NK-92 (cell line): ENCODE data around the gene SLC39A12.

ENCODE experiments used
- DNase-seq: peaks from one replicate; lab custom pipeline; 2025; ENCODE audit not compliant: unreplicated experiment; lab: John Stamatoyannopoulos, UW

Gene SLC39A12

DNA sequence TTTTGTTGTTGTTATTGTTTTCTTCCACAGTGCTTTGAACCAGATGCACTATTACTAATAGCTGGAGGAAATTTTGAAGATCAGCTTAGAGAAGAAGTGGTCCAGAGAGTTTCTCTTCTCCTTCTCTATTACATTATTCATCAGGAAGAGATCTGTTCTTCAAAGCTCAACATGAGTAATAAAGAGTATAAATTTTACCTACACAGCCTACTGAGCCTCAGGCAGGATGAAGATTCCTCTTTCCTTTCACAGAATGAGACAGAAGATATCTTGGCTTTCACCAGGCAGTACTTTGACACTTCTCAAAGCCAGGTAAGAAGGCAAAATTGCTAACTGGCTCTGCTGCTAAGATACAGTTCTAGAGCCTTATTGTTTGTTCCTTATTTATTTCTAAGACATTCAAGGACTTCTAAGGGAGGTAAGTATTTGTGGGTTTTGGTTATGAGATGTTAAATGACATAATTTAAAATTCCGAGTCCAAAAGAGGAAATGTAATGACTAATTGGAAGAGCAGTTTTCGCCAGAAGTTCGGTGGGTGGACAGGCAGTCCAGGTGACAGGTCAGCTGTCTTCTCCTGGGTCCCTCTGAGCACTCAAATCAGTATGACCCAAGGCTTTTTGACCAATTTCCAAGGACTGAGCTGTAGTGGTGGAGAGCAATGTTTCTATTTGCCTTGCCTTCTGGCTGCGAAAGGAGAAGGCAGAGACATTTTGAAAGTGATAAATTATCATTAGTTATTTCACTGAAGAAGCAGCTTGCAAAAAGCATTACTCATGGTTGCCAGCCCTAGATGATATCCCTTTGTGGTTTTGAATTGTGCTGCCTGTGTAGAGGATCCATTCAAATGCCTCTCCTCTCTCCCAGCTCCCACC is 10.1 kb downstream of the SLC39A12 start:
- no peak for DNase-seq

DNA sequence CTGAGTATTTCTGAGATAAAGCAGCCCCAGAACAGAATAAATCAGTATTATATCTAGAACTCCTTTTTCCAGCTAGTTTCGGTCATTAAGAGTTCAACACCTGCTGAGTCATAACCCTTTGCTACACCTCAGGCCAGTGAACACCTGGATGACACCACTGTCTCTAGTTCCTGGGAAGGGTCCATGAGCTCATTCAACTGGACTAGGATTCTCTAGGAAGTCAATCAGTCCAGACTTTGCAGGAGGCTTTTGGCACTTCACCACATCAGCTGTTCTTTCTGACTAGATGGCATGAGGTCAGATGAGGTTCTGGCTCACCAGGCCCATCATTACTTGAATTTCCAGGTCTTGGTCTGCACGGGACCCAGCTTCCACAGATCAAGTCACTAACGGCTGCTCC is 11.7 kb downstream of the SLC39A12 start:
- DNase-seq: no peak

DNA sequence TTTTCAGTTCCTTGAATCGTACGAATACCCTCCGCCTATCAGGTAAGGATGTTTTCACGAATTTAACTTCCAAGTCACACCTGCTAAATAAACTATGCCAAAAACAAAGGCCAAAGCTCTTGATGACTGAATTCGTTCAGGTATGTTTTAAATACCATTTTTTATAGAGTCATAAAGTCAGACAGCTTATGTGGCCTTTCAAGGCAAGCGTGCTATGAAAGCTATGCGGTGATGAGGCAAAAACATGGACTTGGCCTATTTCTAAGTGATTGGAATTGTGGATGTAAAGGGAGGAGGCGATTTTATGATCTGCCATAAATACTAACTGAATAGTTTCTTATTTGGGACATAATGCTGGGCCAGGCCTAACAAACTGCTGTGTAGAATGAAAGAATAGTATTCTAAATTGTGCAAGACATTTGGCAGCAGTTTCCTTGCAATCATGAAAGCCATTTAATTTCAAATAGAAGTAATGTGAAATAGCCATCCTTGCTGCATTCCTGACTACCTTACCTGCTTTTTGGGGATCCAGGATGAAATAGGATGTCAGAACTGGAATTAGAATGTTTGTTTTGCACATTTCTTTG is 14.0 kb downstream of the SLC39A12 start:
- no peak for DNase-seq

DNA sequence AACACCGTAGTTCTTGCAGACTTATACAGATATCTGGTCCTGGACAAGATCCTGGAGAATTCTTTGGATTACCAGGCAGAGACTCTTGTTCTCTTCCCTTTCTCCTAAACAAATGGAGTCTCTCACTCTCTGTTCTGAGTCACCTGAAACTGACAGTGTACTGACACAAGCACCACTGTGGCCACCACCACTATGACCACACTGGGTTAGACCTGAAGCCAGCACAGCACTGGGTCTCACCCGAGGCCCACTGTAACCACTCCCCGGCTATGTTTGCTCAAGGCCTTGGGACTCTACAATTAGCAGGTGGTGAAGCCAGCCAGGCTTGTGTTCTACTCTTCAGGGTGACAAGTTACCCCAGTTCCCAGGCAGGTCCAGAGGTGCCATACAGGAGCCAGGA is 22.8 kb downstream of the SLC39A12 start:
- DNase-seq: no peak

DNA sequence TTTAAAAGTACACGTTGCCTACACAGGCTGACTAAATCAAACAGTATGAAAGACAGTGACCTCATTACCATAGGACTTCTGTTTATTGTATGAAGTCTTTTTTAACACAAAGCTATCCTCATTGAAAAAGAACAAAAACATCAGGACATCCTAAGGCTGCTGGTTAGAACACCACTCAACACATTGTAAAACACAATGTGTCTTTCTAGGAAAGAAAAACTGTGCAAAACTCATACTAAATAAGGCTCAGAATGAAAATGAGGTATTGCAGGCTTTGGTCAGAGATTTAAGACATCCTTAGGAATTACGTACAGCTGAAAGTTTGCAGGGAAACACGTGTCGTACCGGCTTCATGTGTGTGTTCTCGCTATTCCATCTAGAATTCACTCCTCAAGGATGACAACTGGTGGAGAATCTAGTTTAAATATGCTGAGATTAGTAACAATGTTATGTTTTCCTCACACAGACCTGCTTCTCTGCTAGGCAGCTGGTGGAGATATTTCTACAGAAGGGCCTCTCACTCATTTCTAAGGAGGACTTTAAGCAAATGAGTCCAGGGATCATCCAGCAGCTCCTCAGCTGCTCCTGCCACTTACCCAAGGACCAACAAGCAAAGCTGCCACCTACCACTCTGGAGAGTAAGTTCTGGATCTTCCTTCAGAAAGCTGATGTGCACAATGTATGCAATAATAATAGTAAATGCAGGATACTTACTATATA is 29.3 kb downstream of the SLC39A12 start:
- DNase-seq: no peak

DNA sequence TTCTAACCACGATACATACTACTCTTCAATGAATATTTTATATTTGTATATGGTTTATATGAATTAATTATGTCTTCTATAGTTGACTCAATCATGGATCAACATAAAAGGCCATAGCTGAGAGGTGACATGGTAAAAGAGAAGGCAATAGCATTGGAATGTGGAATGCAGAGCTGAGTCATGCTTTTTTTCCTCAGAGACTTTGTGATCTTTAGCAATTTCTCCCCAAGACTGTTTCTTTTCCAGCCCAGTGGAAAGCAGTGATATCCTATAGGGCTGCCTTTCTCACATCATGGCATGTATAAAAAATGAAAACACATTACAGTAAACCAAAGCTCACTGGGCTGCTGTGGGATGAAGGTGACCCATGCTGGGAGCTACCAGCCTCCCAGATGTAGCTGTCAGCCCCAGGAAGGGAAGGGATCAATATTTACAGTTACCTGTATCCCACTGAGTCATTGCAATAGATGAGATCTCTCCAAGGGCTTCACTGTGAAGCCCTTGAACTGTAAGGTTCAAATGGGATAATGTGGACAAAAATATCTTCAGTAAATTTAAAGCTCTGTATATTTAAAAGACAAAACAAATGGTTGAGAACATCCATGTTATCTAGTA is 30.2 kb downstream of the SLC39A12 start:
- no peak for DNase-seq

DNA sequence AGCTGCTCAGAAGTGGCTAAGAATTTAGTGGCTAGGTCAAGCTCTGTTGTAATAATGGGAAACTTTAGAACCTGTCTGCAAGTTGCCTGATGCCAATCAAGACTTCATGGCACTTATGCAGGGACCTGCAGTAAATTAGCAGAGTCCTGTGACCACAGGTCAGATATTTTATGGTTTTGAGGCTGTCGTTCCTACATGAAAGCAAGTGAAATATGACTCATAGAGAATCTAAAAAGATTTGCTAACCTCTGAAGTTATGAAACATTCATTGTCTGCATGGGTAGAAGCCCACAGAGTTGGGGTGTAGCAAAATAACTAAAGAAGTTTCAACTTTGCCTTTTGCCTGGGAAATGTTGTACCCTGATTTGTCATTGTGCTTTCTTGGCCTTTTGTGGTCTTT is 32.3 kb downstream of the SLC39A12 start:
- no peak for DNase-seq

DNA sequence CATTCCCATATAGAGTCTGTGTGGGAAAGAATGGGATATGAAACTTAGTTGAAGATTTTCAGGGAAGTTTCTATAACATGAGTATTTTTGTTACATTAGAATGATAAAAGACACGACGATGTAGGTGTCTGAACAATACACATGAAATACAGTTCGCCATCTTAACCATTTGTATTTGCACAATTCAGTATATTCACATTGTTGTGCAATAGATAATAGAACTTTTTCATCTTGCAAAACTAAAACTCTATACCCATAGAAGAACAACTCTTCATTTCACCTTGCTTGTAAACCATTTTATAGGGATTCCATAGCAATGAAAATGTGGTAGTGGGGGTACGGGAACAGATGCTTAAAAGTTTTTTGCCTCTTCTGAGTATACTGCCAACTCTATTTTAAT is 32.8 kb downstream of the SLC39A12 start:
- DNase-seq: no peak

DNA sequence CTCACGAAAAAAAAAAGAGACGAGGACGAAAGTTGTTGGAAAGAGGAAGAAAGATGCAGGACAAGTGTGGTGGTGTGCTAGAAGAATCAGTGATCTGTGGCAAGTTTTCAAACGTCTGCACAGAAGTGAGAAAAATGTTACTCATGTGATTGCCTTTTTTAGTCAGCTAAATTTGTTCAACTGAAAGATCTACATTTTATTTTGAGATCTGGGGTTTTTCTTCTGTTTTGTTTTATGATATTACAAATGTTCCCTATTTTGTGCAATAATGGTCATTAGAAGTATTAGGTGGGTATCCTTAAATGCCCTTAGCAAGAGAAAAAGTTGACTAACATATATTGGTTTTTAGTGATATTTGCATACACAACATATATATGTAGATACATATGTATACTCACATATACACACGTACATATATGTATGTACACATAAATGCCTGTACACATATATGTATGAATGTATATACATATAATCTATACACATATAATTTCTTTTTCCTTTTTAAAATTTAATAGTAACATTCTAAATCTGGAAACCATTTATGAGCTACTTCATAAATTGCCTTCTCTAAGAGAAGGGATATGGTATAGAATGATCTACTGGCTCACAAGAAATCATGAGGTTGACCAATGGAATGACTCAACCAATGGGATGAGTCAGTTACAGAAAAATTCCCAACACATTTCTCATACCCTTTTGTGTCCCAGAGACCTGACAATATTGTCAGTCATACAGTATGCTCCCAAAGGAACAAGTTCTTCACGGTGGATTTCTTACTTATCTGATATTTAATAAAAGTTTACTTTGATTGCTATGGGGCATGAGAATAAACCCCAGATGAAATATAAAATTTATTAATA is 38.4 kb downstream of the SLC39A12 start:
- DNase-seq: no peak

DNA sequence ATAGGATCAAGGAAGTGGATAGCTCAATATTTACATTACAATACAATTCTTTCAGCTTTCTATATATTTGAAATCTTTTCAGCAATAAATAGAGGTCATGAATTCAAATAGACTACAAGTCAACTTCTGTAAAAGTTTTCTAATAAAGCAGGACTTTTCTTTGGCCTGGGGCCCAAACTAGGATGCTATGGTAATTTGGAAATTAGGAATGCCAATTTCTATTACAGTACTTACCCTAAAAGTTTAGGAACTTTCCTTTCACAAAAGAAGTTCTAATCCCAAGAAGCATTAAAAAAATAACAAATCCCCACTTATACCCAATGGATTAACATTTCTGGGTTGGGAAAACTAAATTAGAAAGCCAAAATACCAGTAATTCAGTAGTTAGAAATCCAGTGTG is 40.5 kb downstream of the SLC39A12 start:
- DNase-seq: no peak

DNA sequence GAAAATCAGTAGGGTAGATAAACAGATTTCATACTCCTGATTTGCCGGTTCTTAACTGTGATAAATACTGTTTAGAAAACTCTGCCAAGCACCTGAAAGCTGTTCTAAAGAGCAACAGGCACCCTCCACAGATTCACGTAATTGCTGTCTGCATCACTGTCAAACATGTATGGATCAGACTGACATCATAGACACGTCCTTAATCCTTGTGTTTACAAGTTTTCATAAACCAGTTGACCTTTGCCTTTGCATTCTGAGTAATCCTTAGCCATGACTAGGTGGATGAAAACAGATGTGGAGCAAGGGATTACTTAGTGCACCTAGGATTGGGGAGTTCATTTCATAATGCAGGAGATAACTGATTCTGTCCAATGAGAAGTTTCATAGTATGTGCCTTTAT is 41.6 kb downstream of the SLC39A12 start:
- DNase-seq: no peak

DNA sequence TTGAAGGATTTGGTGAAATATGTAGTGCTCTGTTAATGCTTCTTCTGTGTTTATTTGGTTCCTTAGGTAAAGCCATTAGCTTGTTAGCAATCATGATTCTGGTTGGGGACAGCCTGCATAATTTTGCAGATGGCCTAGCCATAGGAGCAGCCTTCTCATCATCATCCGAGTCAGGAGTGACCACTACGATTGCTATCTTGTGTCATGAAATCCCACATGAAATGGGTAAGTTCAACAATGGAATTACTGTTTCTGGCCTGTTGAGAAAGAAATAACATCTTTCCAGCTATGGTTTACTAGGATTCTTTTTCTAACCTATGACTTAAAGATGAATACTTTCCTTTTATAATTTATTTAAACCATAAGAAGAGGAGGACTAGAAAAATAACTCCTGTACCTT is 48.9 kb downstream of the SLC39A12 start:
- no peak for DNase-seq

DNA sequence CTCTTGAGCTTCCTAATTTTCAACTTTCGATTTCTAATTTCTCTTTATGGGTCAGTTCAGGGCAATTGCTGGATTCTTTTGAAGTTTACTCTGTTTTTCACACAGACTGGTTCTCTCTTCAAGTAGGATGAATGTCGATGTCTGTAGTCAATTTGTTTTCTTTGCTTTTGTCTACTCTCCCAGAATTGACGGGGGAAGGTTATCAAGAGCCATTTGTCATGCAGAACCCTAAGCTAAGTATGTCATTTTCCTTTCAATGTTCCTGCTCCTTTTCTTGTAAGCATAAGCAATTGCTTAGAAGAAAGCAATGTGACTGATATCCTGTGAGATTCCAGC is 53.7 kb downstream of the SLC39A12 start:
- no peak for DNase-seq

DNA sequence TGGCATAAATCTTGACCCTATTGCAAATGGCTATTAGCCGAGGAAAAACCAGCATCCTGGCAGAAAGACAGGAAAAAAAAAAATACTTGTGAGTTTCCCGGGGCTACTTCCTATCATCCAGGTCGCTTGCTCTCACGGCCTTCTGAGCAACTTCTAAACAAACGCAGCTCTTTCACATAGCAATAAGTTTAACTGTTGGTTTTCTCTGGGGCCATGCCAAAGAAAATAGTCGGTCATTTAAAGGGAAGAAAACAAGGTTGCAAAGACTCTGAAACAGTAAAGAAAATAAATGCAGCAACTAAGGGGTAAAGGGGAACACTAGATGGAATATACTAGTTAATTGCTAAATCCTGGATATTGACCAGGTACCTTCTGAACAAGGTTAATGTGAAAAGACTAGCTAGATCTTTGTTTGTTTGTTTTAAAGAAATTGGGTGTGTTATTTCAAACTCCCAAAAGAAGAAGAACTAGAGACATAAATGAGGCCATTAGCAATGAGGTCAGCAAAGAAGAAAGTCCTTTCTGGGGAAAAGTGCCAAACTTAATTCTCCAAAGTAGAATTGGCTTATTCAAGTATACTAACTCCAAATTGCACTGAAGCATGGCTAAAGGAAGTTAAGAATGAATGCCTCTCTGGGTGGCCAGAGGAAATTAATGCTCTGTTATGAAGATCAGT is 54.2 kb downstream of the SLC39A12 start:
- no peak for DNase-seq

DNA sequence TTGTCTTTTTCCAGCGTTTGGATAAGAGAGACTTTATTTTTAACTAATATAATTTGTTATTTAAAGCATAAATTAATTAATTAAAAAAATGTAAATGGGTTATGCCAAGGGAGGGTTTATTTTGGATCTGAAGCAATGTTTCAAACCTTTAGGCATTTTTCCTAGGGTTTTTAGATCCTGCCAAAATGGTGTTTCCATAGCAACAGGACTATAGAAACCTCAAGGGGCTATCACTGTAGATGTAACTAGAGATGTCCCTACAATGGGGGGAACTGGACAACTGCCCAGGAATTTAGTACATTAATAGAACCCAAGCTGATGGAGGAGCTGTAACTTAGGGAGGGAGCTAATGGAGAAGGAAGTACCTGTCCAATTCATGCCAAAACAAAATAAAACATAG is 57.3 kb downstream of the SLC39A12 start:
- DNase-seq: no peak

DNA sequence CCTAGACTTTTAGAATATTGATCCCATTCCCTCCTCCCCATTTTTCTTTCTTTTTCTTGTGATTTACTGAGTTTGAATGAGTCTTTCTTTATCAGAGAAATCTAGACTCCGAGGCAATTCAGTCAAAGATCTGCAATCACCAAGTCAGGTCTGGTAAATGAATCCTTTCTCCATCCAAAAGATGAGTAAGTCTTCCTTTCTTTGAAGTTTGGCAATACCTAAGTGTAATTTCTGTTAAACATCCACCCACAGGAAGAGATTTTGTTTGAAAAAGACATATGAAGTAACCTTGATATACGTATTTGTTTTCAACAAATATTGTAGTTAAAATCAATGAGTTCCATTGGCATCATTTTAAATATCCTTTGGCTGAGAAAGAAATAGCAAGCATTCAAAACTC is 58.3 kb downstream of the SLC39A12 start:
- DNase-seq: no peak

DNA sequence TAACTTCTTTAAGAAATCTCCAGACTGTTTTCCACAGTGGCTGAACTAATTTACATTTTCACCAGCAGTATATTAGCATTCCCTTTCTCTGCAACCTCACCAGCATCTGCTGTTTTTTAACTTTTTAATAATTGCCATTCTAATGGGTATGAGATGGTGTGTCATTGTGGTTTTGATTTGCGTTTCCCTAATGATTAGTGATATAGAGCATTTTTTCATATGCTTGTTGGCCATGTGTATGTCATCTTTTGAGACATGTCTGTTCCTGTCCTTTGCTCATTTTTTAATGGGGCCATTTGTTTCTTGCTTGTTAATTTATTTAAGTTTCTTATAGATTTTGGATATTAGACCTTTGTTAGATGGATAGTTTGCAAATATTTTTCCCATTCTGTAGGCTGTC is 68.8 kb downstream of the SLC39A12 start:
- DNase-seq: no peak

DNA sequence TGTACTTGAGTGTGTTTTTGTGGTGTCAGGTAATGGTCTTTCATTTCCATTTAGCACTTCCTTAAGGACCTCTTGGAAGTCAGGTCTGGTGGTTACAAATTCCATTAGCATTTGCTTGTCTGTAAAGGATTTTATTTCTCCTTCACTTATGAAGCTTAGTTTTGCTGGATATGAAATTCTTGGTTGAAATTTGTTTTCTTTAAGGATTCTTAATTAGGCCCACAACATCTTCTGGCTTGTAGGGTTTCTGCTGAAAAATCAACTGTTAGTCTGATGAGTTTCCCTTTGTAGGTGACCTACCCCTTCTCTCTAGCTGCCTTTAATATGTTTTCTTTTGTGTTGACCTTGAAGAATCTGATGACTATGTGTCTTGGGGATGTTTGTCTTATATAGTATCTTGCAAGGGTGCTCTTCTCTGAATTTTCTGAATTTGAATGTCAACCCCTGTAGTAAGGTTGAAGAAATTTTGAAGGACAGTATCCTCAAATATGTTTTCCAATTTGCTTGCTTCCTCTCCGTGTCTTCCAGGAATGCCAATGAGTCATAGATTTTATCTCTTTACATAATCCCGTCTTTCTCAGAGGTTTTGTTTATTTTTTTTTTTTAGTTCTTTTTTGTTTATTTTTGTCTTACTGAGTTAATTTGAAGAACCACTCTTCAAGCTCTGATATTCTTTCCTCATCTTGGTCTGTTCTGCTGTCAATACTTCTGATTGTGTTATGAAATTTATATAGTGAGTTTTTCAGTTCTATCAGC is 70.2 kb downstream of the SLC39A12 start:
- DNase-seq: no peak

DNA sequence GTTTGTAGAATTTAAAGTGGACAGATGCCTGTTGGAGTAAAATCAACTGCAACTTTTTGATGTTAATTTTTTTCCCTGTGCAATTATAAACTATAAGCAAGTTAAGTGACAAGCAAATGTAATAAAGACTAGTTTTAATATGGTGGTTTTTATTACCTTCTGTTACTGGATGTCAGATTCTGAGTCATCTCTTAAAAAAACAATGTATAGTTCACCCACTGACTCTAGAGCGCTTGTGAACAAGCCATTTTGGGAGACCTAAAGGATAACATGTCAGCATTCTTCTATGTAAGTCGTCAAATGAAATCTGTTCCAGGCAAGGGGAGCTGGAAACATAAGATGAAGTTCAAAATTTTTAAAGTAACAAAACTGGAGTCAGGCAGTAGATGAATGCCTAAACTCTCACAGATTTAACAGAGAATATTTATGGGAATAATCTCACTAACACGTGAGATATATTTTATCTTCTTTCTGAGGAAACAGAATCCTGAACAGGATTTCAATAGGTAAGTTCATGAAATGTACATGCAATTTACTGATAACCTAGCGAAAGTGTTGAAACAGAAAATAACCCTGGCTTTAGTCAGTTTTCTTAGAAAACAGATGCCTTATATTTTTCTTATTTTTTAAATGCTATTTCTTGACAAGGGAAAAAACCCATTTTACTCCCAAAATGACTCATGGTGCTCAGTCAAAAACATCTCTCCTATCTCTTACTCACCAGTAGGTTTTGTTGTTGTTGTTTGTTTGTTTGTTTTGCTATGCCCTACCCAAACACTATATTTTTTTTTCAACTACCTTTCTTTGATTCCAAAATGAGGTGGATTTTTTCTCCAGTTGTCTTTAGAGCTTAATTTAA is 91.7 kb downstream of the SLC39A12 start:
- no peak for DNase-seq
